Coronary artery (tissue), 2 donors: ENCODE results near the gene CRISPLD2.

ENCODE experiments used
- DNase-seq: peaks from one replicate; pipeline ENCODE4 v3.0.0-alpha.2; 2017; ENCODE audit warnings: low spot score
- H3K27ac ChIP-seq, 2 donors: fragments of 200-600 bp; sonication (generic); one replicate each; pipeline ENCODE4 v1.5.1; 2016 to 2019
- H3K4me3 ChIP-seq: fragments of 200-600 bp; sonication (generic); 2 replicates; pipeline ENCODE4 v1.5.1; 2016; ENCODE audit warnings: mild to moderate bottlenecking, moderate library complexity
- CTCF ChIP-seq: fragments of 200-600 bp; sonication (generic); IDR thresholded peaks from one replicate; pipeline ENCODE4 v1.5.1; 2019; ENCODE audit warnings: antibody characterized with exemption

CRISPLD2 gene

GRCh38 chr16:84875846-84876245, 56.1 kb downstream of the CRISPLD2 start:
- DNase-seq, result no peak
- TF ChIP-seq CTCF, result no peak
- H3K27ac ChIP-seq, result no peak overlapping the region
- no peak overlapping the region for H3K4me3 ChIP-seq

GRCh38 chr16:84876873-84877606, 57.3 kb downstream of the CRISPLD2 start:
- no peak for TF ChIP-seq CTCF
- no peak overlapping the region for H3K27ac ChIP-seq

GRCh38 chr16:84878770-84879169, 59.0 kb downstream of the CRISPLD2 start:
- no peak overlapping the region for H3K27ac ChIP-seq

More at GRCh38 chr16:84876873-84877606, 57.3 kb downstream of the CRISPLD2 start:
- DNase-seq, result no peak
- no peak overlapping the region for H3K4me3 ChIP-seq

GRCh38 chr16:84879569-84880487, 60.0 kb downstream of the CRISPLD2 start:
- no peak for DNase-seq
- no peak overlapping the region for H3K27ac ChIP-seq
- H3K4me3 ChIP-seq, result no peak overlapping the region
- TF ChIP-seq CTCF, result no peak

More at GRCh38 chr16:84878770-84879169, 59.0 kb downstream of the CRISPLD2 start:
- H3K4me3 ChIP-seq, result no peak overlapping the region
- no peak for TF ChIP-seq CTCF
- no peak for DNase-seq

GRCh38 chr16:84881702-84882521, 62.1 kb downstream of the CRISPLD2 start:
- no peak overlapping the region for H3K27ac ChIP-seq
- H3K4me3 ChIP-seq, result no peak overlapping the region
- TF ChIP-seq CTCF, result no peak
- no peak for DNase-seq

GRCh38 chr16:84883301-84883700, 63.5 kb downstream of the CRISPLD2 start:
- DNase-seq, result no peak
- H3K4me3 ChIP-seq, result no peak overlapping the region
- peak overlapping the region in 1 of 2 donors; percentile 48 for H3K27ac ChIP-seq
- no peak for TF ChIP-seq CTCF
